Measurements from ENCODE around the gene PRX. TPM values are rescaled to one million over a fixed set of nuclear protein-coding genes. Genes with fewer than 3 reads are reported as not detected.
A peak's percentile ranks its signal among the peaks of the same experiment; 100 is the strongest.

Gene PRX
- total and polyA plus RNA-seq, 2 of the 13 experiments (the other 11 are each of a cell fraction or from before 2014, with no cell fraction given) = 0.66 TPM

GRCh38 chr19:40348125-40348913 is 64.9 kb downstream of the PRX start, which contains the start of the genes C19orf47 and PLD3 (continued):
- TF ChIP-seq ZNF615 (CRISPR knock-in tag; IDR thresholded peaks at IDR 0.05; ENCODE audit: borderline replicate concordance) = no peak
- TF ChIP-seq EHMT2 (IDR thresholded peaks at IDR 0.05; ENCODE audit: borderline replicate concordance, low read depth, low read length) = no peak
- TF ChIP-seq ZNF784 (CRISPR knock-in tag; IDR thresholded peaks at IDR 0.05; ENCODE audit: borderline replicate concordance) = peak; percentile 60; the same call in 1 of the 2 replicates
- TF ChIP-seq ZBTB21 (CRISPR knock-in tag; IDR thresholded peaks at IDR 0.05) = no peak
- TF ChIP-seq TAF15 (IDR thresholded peaks at IDR 0.05; ENCODE audit: low read depth, low read length, poor library complexity, severe bottlenecking) = peak; percentile 71
- 0 out of 2 replicates have a peak, but pooled peaks have one; percentile 47 for TF ChIP-seq ZBTB3 (CRISPR knock-in tag; IDR thresholded peaks at IDR 0.05; ENCODE audit: borderline replicate concordance, low read depth)
- no peak for TF ChIP-seq ZNF567 (CRISPR knock-in tag; IDR thresholded peaks at IDR 0.05; ENCODE audit: borderline replicate concordance)
- TF ChIP-seq ZNF878 (CRISPR knock-in tag; IDR thresholded peaks at IDR 0.05) = no peak
- TF ChIP-seq MEIS2 (CRISPR knock-in tag; IDR thresholded peaks at IDR 0.05) = no peak
- peak; percentile 81; the same call in 1 of the 2 replicates for TF ChIP-seq MAZ (IDR thresholded peaks at IDR 0.05; ENCODE audit: borderline replicate concordance, low read depth, low read length)
- TF ChIP-seq MAZ (CRISPR knock-in tag; IDR thresholded peaks at IDR 0.05; ENCODE audit: low read depth) = peak; percentile 84
- TF ChIP-seq ZNF24 (IDR thresholded peaks at IDR 0.05) = no peak
- TF ChIP-seq, protein P1, sequence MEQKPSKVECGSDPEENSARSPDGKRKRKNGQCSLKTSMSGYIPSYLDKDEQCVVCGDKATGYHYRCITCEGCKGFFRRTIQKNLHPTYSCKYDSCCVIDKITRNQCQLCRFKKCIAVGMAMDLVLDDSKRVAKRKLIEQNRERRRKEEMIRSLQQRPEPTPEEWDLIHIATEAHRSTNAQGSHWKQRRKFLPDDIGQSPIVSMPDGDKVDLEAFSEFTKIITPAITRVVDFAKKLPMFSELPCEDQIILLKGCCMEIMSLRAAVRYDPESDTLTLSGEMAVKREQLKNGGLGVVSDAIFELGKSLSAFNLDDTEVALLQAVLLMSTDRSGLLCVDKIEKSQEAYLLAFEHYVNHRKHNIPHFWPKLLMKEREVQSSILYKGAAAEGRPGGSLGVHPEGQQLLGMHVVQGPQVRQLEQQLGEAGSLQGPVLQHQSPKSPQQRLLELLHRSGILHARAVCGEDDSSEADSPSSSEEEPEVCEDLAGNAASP (CRISPR knock-in tag; IDR thresholded peaks at IDR 0.05; ENCODE audit: borderline replicate concordance) = 0 out of 2 replicates have a peak, but pooled peaks have one; percentile 31
- TF ChIP-seq GATAD2A (CRISPR knock-in tag; IDR thresholded peaks at IDR 0.05) = peak; percentile 35; the same call in 1 of the 2 replicates
- TF ChIP-seq ZNF569 (CRISPR knock-in tag; IDR thresholded peaks at IDR 0.05; ENCODE audit: borderline replicate concordance) = no peak
- no peak for TF ChIP-seq SNAI1 (CRISPR knock-in tag; IDR thresholded peaks at IDR 0.05; ENCODE audit: borderline replicate concordance)
- TF ChIP-seq ZNF543 (CRISPR knock-in tag; IDR thresholded peaks at IDR 0.05) = peak; percentile 21; the same call in 1 of the 2 replicates
- TF ChIP-seq FOXK2 (IDR thresholded peaks at IDR 0.05) = peak; percentile 39; the same call in 1 of the 2 replicates
- no peak for TF ChIP-seq PHB2 (IDR thresholded peaks at IDR 0.05; ENCODE audit: partially characterized antibody)
- peak; percentile 65 for TF ChIP-seq ARID5B (CRISPR knock-in tag; IDR thresholded peaks at IDR 0.05)

Data from HepG2 (cell line).